Panc1 (cell line): ENCODE data around the gene SLAIN1. TPM values are rescaled to one million over a fixed set of nuclear protein-coding genes. Genes with fewer than 3 reads are reported as not detected.

Source experiments
- ATAC-seq: fragments of 200-7000 bp; cut with Tn5 transposase; 2 replicates; pipeline ENCODE4 v1.9.1; 2020; ENCODE audit warnings: mild to moderate bottlenecking, moderate library complexity
- BruUV-seq: library from RNA; stranded (reverse); fragments of 400-500 nt; replicated peaks from 2 replicates; lab custom pipeline; 2021; lab: Mats Ljungman, UMichigan
- CTCF ChIA-PET: fragments of 300-600 bp; sonication (Branson Sonifier 250); formaldehyde crosslinking; loops from one replicate; lab custom pipeline; 2022; ENCODE audit warnings: antibody characterized with exemption; lab: Charles Lee
- POLR2A ChIA-PET: fragments of 300-600 bp; sonication (Branson Sonifier 250); formaldehyde crosslinking; loops from one replicate; lab custom pipeline; 2022; ENCODE audit warnings: antibody characterized with exemption; lab: Charles Lee
- DNase-seq: peaks from one replicate; pipeline ENCODE4 v3.0.0-alpha.2; 2010; ENCODE audit warnings: low read depth, low spot score
- H3K27ac ChIP-seq: 2 replicates; pipeline ENCODE4 v1.5.1; 2011; ENCODE audit warnings: mild to moderate bottlenecking, low read length, inconsistent platforms
- H3K27me3 ChIP-seq: fragments of 200-500 bp; sonication (Bioruptor generic); 2 replicates; pipeline ENCODE4 v1.6.0; 2014; ENCODE audit warnings: low read length, inconsistent platforms; ENCODE audit not compliant: control insufficient read depth, insufficient read depth
- H3K36me3 ChIP-seq: fragments of 200-500 bp; sonication (Bioruptor generic); 2 replicates; pipeline ENCODE4 v1.5.1; 2014; ENCODE audit warnings: inconsistent platforms, mild to moderate bottlenecking, low read length, moderate library complexity; ENCODE audit not compliant: control insufficient read depth, insufficient read depth
- H3K4me1 ChIP-seq: 2 replicates; pipeline ENCODE4 v1.5.1; 2011; ENCODE audit warnings: inconsistent platforms, mild to moderate bottlenecking, low read length, moderate library complexity; ENCODE audit not compliant: control insufficient read depth, insufficient read depth
- H3K4me3 ChIP-seq, 2 experiments: 2 replicates each; pipeline ENCODE4 v1.5.1; 2011 to 2012; ENCODE audit warnings: low read depth in 2 of 2, low read length in 2 of 2, mild to moderate bottlenecking in 2 of 2, inconsistent platforms in 1 of 2, moderate library complexity in 1 of 2
- H3K9me3 ChIP-seq: fragments of 200-500 bp; sonication (Bioruptor generic); 2 replicates; pipeline ENCODE4 v1.5.1; 2014; ENCODE audit warnings: low read depth, mild to moderate bottlenecking, inconsistent platforms, low read length, moderate library complexity; ENCODE audit not compliant: control insufficient read depth, insufficient read depth
- CTCF ChIP-seq: fragments of 450-650 bp; IDR thresholded peaks from 2 replicates; pipeline ENCODE4 v1.5.1; 2017; ENCODE audit warnings: mild to moderate bottlenecking
- POLR2AphosphoS5 ChIP-seq: IDR thresholded peaks from 2 replicates; pipeline ENCODE4 v1.6.1; 2012; ENCODE audit warnings: mild to moderate bottlenecking, low read depth, low read length, moderate library complexity
- REST ChIP-seq, 2 experiments: IDR thresholded peaks; 2 replicates each; pipeline ENCODE4 v1.6.1; 2011 to 2012; ENCODE audit warnings: low read depth in 2 of 2, control low read depth in 1 of 2, low read length in 1 of 2, mild to moderate bottlenecking in 1 of 2, moderate library complexity in 1 of 2; ENCODE audit not compliant: insufficient read depth in 1 of 2
- SIN3A ChIP-seq: IDR thresholded peaks from 2 replicates; pipeline ENCODE4 v1.6.1; 2012; ENCODE audit warnings: low read depth, mild to moderate bottlenecking, low read length, moderate library complexity, borderline replicate concordance; ENCODE audit not compliant: insufficient read depth
- TCF7L2 ChIP-seq: IDR thresholded peaks from 2 replicates; pipeline ENCODE4 v1.6.1; 2011; ENCODE audit warnings: mild to moderate bottlenecking, low read depth, low read length, inconsistent platforms
- in situ Hi-C: cut with HindIII; loops from 2 replicates; pipeline ENCODE4 v1.10.0; 2016; ENCODE audit warnings: low sequenced_read_pairs, low pct_unique_long_range_greater_than_20kb
- intact Hi-C: fragments of 100-400 bp; cut with micrococcal nuclease; formaldehyde crosslinking; loops from one replicate; pipeline ENCODE4 v1.10.0; 2022; ENCODE audit not compliant: unreplicated experiment
- total RNA-seq: library from RNA; stranded (reverse); gene quantifications from one replicate; pipeline ENCODE4 v1.2.1, GENCODE V29; 2021; ENCODE audit not compliant: unreplicated experiment

The SLAIN1 gene
- total RNA-seq, 1 experiment from 2014 or later, result 0.49 TPM

GRCh38 chr13:77687799-77688198 is 9.7 kb upstream of the SLAIN1 start:
- no peaks in the 10 kb centered on the region for H3K9me3 ChIP-seq
- TF ChIP-seq TCF7L2 (no peak), SIN3A (no peak), REST (IDR thresholded peaks at IDR 0.05; ENCODE audit: insufficient read depth in 1 of 2, low read depth in 2 of 2, low read length in 1 of 2) (no peak), CTCF (no peak), POLR2AphosphoS5 (no peak)
- no TSS peak for BruUV-seq
- H3K27me3 ChIP-seq, result no peaks in the 10 kb centered on the region
- no peaks in the 10 kb centered on the region for H3K36me3 ChIP-seq
- in situ Hi-C loops (no loop called here), intact Hi-C loops (no loop called here)
- H3K27ac ChIP-seq, result no peak overlapping the region
- ATAC-seq (no peak), DNase-seq (no peak)
- H3K4me3 ChIP-seq, result no peak overlapping the region
- ChIA-PET POLR2A (no interaction called here), CTCF (no interaction called here)
- H3K4me1 ChIP-seq, result no peaks in the 10 kb centered on the region

- ATAC-seq, result no peak
- no TSS peak for BruUV-seq
- H3K27ac ChIP-seq, result no peak overlapping the region
- intact Hi-C loops, result no loop called here
- no peaks in the 10 kb centered on the region for H3K9me3 ChIP-seq
- in situ Hi-C loops, result no loop called here
- no peaks in the 10 kb centered on the region for H3K4me1 ChIP-seq
- DNase-seq, result no peak
- ChIA-PET POLR2A (no interaction called here), CTCF (no interaction called here)
- H3K27me3 ChIP-seq, result 0 out of 2 replicates have a peak, but pooled peaks cover 6% of the 10 kb centered on the region
- no peak for TF ChIP-seq TCF7L2
- TF ChIP-seq SIN3A, result no peak
- no peak for TF ChIP-seq CTCF
- no peak for TF ChIP-seq POLR2AphosphoS5
- H3K36me3 ChIP-seq, result no peaks in the 10 kb centered on the region
- no peak overlapping the region for H3K4me3 ChIP-seq
These were observed 5.6 kb upstream of the SLAIN1 start for GRCh38 chr13:77691871-77692270.
